Stimulated activated CD8-positive, alpha-beta memory T cell treated with anti-CD3 and anti-CD28 coated beads, Interleukin-15, amount 100 ng/mL, for 24 hours (primary cell): ENCODE results near the gene OR2F2.

ENCODE experiments used
- DNase-seq: peaks from one replicate; pipeline ENCODE4 v3.0.0-alpha.2; 2020; ENCODE audit warnings: low read depth

The OR2F2 gene

GRCh38 chr7:143914938-143915652 is 19.9 kb upstream of the OR2F2 start:
- DNase-seq: no peak

DNA sequence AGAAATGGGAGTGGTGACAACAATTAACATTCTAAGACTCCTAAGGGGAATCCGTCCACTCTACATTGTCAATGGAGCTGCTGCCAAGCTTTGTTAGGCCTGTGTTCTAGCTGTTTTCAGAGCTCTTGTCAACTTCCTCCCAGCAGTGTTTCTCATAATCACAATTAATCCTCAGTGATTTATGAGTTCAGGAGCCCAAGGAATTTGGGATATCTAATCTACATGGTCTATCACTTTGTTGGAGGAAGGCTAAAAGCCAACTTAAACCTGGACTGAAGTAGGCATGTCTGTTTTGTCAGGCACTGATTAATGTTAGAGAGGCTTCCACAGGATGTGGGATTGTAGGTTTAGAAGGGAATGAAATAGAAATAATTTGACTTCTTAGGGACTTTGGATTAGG is 10.2 kb upstream of the OR2F2 start:
- DNase-seq: no peak

GRCh38 chr7:143929224-143929920 is 5.7 kb upstream of the OR2F2 start:
- DNase-seq: no peak

DNA sequence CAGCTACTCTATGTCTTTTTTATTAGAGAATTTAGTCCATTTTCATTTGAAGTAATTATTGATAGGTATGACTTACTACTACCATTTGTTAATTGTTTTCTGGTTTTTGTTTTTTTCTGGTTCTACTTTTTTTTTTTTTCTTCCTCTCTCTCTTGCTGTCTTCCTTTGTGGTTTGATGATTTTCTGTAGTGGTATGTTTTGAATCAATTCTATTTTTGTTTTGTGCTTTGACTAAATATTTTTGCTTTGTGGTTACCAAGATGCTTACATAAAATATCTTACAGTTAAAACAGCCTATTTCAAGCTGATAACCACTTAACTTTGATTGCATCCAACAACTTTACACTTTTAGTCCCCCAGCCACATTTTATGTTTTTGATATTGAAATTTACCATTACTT is 3.3 kb upstream of the OR2F2 start:
- DNase-seq: no peak

GRCh38 chr7:143936087-143937009 is 1.3 kb downstream of the OR2F2 start:
- DNase-seq: no peak

DNA sequence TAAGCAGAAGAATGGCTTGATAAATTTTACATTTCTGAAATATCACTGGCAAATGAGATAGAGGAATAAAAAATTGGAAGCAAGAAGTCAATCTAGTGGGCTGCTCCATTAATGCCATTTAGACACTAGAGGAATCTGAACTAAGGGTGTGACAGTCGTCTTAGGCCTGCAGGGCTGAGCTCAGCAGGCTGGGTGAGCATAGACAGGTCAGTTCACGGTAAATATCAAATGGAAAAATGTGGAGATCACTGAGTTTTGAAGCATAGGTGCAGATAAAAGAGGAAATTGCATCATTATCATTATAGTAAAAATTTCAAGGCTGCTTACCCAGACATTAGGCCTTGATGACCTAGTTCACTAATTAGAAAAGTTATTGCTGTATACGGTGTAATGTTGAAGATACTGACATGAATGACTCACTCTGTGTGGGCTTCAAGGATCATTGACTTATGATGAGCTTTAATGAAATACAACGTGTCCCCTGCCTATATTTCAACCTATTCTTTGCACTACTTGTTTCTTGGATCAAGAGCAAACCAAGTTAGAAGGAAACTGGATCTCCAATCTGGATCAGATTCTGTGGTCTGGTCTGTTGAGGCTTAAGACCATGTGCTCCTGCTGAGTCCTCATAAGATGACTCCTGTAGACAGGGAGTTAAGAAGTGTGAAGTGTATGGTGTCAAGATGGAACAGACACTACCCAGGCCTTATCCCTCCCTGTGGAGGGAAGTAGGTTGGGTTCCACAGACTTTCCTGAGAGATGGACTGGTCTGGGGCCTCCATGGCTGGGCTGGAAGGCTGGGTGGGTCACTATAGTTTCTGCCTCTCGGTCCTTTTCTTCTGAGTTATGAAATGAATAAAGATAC is 3.6 kb downstream of the OR2F2 start:
- DNase-seq: no peak

DNA sequence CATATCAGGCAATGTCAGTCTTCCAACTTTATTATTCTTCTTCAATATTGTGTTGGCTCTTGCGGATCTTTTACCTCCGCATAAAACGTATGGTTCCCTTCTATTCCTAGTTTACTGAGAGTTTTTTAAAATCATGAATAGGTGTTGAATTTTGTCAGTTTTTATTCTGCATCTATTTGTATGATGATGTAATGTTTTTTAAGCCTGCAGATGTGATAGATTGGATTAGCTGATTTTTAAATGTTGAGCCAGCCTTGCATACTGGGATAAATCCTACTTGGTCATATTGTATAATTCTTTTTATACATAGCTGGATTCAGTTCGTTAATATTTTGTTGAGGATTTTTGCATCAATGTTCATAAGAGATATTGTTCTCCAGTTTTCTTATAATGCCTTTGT is 10.4 kb downstream of the OR2F2 start:
- DNase-seq: no peak

DNA sequence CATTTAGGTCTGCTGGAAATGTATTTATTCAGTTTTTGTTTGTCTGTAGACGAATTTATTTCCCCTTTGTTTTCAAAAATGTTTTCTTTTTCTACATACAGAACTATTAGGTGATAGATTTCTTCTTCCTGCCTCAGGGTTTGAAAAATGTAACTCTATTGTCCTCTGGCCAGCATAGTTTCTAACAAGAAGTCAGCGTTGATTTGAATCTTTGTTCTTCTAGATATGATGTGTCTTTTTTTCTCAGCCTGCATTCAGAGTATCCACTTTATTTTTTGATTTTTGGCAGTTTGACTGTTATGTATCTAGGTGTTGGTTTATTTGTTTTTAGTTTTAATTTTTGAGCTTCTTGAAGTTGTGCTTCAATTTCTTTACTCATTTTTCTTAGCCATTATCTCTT is 12.1 kb downstream of the OR2F2 start:
- no peak for DNase-seq

DNA sequence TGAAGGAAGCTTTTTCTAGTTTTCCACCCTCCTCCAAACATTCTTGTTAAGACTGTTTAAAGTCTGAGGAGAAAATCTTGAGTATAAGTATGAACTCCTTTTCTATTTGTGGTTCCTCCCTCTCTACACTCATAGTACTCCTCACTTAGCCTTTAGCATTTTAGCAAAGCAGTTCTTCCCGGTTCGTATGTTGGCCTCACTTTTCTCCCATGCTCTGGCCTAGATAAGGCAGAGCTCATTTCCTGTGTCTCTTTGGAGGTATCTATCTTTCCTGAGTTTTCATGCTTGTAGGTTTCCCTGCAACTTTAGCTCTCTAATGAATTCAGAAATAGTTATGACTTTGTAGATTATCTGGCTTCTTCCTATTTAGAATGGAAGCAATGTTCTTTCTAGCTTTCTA is 13.7 kb downstream of the OR2F2 start:
- no peak for DNase-seq

DNA sequence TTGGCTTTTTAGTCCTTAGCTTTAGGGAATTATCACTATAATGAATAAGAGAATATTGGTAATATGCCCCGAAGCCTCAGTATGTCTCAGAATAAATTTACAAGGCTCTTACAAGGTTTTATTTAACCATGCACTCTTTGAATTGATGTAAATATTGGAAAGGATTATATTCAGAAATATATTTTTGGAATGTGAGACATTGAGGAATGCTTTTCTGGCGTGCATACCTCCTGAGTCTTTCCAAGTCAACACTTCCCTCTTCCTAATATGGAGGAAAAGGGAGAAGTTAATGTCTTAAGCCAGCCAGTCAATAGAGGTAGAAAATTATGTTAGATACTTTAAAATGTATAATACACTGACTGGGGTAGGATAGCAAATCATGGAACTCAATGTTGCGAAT is 18.4 kb downstream of the OR2F2 start:
- DNase-seq: no peak

- no peak for DNase-seq
Measured at GRCh38 chr7:143954135-143954534, 19.1 kb downstream of the OR2F2 start.

DNA sequence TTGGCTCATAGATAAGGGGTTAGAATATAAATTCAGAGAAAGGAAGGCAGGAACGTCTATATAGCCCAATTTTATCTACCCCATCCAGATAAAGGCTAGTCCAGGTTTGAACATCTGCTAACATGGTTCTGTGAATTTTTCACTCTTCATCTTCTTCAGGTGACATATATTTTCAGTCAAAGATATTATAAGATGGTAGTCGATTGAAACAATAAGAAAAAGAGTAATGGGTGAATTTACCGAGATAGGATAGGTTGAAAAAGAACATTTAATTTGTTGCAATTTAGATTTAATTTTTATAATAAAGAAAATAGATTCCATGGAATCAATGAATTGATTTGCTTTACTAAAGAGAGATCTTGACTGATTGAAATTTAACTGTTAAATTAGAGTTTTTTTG is 19.5 kb downstream of the OR2F2 start, which contains the start of gene OR2F1:
TSS of gene OR2F1 (plus strand) at position 301 of the 400 bp plus-strand sequence. CDS start 5,127 bp downstream, outside the sequence.
- DNase-seq: no peak

- no peak for DNase-seq
Measured at GRCh38 chr7:143958781-143959180, 23.7 kb downstream of the OR2F2 start.

GRCh38 chr7:143960813-143961610 is 26.0 kb downstream of the OR2F2 start:
- no peak for DNase-seq

DNA sequence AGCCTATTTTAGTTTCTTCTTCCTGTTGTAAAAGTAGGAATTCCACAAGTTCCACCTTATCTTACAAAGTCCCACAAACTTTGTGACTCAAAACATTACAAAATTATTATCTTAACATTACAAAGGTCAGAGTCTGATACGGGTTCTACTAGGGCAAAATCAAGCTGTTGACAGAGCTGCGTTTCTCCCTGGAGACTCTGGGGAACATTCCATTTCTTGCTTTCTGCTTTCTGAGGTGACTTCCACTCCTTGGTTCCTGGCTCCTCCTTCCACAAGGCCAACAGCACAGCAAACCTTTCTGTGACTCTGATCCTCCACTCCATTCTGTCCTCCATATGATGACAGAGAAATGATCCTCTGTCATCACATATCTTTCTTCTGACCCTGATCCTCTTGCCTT is 30.2 kb downstream of the OR2F2 start:
- DNase-seq: no peak

DNA sequence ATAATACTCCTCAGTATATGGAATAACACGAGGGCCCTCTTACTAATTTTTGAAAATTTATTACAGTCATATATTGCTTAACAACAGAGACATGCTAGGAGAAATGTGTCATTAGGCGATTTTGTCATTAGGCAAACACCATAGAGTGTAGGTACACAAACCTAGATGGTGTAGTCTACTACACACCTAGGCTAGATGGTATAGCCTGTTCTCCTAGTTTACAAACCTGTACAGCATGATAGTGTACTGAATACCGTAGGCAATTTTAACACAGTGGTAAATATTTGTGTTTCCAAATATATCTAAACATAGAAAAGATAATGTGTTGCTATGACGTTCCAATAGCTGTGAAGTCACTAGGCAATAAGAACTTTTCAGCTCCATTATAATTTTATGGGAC is 32.4 kb downstream of the OR2F2 start:
- no peak for DNase-seq

DNA sequence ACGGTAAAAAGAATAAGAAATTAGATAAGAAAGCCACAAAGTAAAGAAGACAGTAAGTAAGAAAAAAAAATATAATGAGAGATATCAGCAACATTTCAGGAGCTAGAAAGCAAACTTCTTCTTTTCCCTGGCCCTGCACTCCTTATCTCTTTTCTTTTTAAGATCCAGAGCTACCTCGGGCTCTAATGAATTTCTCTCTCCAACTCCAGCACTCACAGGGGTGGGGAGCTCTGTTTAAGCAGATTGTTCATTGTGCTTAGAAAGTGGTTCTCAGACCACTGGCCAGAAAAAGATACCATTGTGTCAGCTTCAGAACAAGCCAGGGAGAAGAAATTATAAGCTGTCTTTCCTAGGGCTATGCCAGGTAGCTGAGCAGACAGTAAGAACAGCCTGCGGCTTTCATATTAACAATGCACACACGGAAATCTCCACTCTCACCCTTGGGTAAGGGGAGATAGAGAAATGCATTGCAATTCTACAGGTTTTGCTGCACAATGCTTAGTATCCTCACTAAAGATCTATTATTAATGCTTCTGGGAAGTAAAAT is 38.9 kb downstream of the OR2F2 start:
- DNase-seq: no peak

DNA sequence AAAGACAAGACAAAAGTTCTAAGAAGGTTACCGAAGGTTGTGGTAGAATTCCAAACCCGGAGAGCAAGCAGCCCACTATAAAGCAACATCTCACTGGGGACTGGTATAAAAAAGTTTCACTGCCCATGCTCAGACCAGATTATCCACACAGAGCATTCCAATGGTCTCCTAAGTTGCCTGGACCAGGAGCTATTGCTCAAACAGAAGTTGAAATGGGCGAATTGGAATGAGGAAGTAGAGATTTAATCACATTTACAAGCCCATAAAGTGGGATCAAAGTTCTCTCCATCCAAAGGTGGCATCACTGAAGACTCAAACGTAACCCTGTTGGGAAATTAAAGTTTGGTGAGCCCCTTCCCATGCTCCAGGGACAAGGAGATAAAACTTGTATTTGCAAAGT is 39.4 kb downstream of the OR2F2 start:
- DNase-seq: no peak

GRCh38 chr7:143975617-143976016 is 40.6 kb downstream of the OR2F2 start:
- DNase-seq: no peak

- DNase-seq: no peak
Measured at GRCh38 chr7:143978585-143978984, 43.6 kb downstream of the OR2F2 start.

- DNase-seq: no peak
Measured at GRCh38 chr7:143979359-143979758, 44.3 kb downstream of the OR2F2 start.
